Memory B cell (primary cell): ENCODE results near the gene GTPBP4.
"Not testable (repeated sequence)": the region's sequence is repeated elsewhere in the genome, so short reads cannot be mapped to it uniquely, and the experiment has no call there.

ENCODE experiments used
- ATAC-seq: fragments of 150-1000 bp; cut with Tn5 transposase; 2 replicates; pipeline ENCODE4 v1.10.0; 2021; ENCODE audit warnings: low read depth, mild to moderate bottlenecking, moderate library complexity
- DNase-seq, 2 donors: peaks; one replicate each; pipeline ENCODE4 v3.0.0; 2022; ENCODE audit warnings: low spot score in 2 of 2
- H3K27ac Mint-ChIP-seq: one replicate; pipeline ENCODE4 v1.8.0; 2022; ENCODE audit warnings: mild to moderate bottlenecking, moderate library complexity, mixed read lengths
- H3K27me3 Mint-ChIP-seq: one replicate; pipeline ENCODE4 v1.8.0; 2022; ENCODE audit warnings: mixed read lengths
- H3K36me3 Mint-ChIP-seq: one replicate; pipeline ENCODE4 v1.8.0; 2022; ENCODE audit warnings: mild to moderate bottlenecking, mixed read lengths
- H3K4me1 Mint-ChIP-seq: one replicate; pipeline ENCODE4 v1.8.0; 2022; ENCODE audit warnings: mixed read lengths
- H3K4me3 Mint-ChIP-seq: one replicate; pipeline ENCODE4 v1.8.0; 2022; ENCODE audit warnings: mild to moderate bottlenecking, moderate library complexity, mixed read lengths
- H3K9me3 Mint-ChIP-seq: one replicate; pipeline ENCODE4 v1.8.0; 2022; ENCODE audit warnings: mixed read lengths

Gene GTPBP4

DNA sequence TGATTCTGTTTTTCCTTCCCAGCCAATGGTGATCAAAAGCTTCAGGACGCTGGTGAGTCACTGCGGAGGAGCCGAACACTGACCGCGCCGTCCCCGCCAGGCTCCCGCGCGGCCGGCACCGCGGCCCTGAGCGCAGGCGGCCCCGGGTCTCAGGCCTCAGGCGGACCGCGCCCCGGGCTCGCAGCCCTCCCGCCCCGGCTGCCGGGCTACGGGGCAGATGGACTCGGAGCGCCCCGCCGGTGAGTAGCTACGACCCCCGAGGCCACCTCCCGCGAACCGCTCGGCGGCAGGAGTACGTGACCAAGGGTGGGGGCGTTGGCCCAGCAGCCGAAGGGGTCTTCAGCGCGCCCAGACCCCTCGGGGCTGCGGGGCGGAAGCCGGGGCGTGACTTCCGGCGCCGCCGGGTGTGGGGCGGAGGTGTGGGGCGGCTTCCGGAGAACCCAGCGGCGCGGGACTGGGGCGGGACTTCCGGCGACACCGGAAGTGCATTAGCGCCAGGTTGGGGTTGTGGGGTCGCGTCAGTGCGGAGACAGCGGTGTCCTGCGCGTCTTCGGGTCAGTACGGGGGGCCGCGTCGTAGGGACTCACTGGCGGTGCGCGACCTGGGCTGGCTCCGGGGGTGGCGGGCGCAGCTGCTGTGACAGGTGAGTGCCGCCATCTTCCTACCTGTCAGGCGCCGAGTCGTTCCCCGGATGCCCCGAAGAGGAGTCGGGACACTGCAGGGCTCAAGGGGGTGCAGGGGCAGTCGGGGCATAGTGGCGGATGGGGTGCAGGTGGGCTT, 68.3 kb downstream of the GTPBP4 start, which contains the start of gene WDR37:
TSS of gene WDR37 (plus strand) at position 60 of the 780 bp plus-strand sequence. CDS start 15,771 bp downstream, outside the sequence.
- DNase-seq (peak; percentile 82 to 94), ATAC-seq (peak; percentile 94)
- peaks cover 41% of the 10 kb centered on the region for H3K4me1 Mint-ChIP-seq
- H3K9me3 Mint-ChIP-seq: no peaks in the 10 kb centered on the region
- peak within 1 kb of the TSS; percentile 89 for H3K27ac Mint-ChIP-seq
- H3K36me3 Mint-ChIP-seq: peaks cover 11% of the 10 kb centered on the region
- H3K4me3 Mint-ChIP-seq: peak within 1 kb of the TSS; percentile 98
- no peaks in the 10 kb centered on the region for H3K27me3 Mint-ChIP-seq

DNA sequence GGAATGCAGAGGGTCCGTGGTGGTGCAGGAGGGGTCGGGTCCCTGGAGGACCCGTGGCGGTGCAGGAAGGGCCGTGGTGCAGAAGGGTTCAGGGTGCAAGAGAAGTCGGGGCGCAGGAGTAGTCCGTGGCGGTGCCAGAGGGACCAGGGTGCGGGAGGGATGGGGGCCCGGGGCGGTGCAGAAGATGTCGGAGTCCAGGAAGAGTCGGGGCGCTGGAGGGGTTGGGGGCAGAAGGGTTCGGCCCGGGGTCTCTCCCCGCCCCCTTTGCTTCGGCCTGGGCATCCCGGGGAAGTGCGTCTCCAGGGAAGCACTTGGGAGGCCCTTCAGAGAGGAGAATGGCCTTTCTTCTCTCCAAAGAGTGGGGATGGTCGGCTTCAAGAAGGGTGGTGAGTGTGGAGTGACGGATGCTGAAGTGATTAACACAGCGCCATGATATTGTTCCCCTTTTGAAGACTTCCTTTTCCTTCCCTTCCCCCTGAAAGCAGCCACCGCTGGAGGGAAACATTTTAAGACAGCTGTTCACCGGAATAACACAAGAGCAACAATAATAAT, 68.9 kb downstream of the GTPBP4 start:
- DNase-seq (no peak), ATAC-seq (peak; percentile 21)
- Mint-ChIP-seq H3K27me3 (no peaks in the 10 kb centered on the region), H3K27ac (peak overlapping the region; percentile 89), H3K4me1 (peaks cover 44% of the 10 kb centered on the region), H3K36me3 (peaks cover 15% of the 10 kb centered on the region), H3K4me3 (peak overlapping the region; percentile 98), H3K9me3 (no peaks in the 10 kb centered on the region)

DNA sequence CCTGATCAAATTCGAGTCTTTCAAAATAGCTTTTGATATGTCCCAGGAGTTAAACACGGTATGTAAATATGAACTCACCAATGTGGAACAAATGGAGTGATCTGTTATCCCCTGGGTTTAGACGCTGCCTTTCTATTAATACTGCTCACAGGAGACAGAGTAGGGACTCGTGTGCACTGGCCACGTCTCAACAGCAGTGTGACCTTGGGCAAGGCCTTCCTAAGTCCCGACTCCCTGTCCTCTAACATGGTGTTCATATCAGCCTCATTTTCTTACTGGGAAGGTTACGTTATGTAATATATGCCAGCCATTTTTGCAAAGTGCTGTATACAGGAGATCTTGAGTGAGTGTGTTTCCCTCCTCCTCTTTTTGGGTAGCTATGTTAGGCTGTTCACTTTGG, 69.8 kb downstream of the GTPBP4 start:
- Mint-ChIP-seq H3K27me3 (no peaks in the 10 kb centered on the region), H3K9me3 (no peaks in the 10 kb centered on the region), H3K4me1 (peaks cover 41% of the 10 kb centered on the region), H3K4me3 (peak overlapping the region; percentile 98), H3K36me3 (peaks cover 12% of the 10 kb centered on the region), H3K27ac (peak overlapping the region; percentile 89)
- ATAC-seq (no peak), DNase-seq (no peak)

DNA sequence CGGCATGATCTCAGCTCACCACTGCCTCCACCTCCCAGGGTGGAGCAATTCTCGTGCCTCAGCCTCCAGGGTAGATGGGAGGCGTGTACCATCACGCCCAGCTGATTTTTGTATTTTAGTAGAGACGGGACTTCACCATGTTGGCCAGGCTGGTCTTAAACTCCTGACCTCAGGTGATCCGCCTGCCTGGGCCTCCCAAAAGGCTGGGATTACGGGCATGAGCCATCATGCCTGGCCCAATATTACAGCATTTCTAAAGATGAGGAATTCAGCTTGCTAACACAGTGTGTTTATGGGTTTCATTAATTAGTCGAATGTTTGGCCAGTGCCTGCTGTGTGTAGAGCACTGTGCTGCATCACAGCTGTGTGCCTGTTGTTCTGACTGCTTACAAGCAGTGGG, 71.7 kb downstream of the GTPBP4 start:
- Mint-ChIP-seq H3K27ac (no peak overlapping the region), H3K27me3 (no peaks in the 10 kb centered on the region), H3K9me3 (no peaks in the 10 kb centered on the region), H3K4me3 (no peak overlapping the region), H3K36me3 (peaks cover 14% of the 10 kb centered on the region), H3K4me1 (peaks cover 34% of the 10 kb centered on the region)
- DNase-seq (no peak), ATAC-seq (no peak)

DNA sequence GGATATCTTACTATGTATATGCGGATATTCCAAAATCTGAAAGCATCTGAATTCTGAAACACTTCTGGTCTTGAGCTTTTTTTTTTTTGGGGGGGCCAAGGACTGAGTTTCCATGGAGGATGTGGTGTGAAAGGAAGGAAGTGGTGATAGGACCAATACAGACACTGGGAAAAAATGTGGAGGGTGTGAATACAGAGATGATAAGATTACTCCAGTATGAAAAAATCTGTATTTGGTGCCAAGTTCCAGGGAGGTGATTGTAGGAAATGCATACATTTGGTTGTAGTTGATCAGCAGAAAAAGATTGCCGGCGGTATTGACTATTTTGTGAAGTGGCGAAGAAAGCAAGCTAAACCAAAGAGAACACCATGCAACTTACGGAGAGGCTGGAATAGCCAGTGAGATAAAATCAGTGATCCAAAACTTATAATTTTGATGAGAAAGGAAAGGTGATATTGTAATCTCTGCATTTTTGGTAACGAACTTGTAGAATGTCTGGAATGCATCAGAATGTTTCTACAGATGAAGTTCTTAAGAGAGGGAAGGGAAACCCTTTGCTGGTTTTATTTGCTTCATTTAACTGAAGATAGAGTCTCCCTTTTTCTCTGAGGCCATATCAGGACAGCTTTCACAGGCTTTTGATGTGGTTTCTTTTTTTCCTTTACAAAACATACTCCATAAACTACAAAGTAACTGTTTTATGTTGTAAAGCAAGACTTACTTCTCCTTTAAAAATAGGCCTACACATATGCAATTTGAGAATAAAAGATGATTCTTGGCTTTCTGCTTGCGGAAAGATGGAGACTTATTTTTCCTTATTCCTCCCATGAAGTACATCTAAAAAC, 73.9 kb downstream of the GTPBP4 start:
- H3K36me3 Mint-ChIP-seq: peaks cover 18% of the 10 kb centered on the region
- DNase-seq: no peak
- ATAC-seq: no peak
- peak overlapping the region; percentile 53 for H3K27ac Mint-ChIP-seq
- no peaks in the 10 kb centered on the region for H3K9me3 Mint-ChIP-seq
- H3K4me3 Mint-ChIP-seq: no peak overlapping the region
- peaks cover 31% of the 10 kb centered on the region for H3K4me1 Mint-ChIP-seq
- no peaks in the 10 kb centered on the region for H3K27me3 Mint-ChIP-seq

DNA sequence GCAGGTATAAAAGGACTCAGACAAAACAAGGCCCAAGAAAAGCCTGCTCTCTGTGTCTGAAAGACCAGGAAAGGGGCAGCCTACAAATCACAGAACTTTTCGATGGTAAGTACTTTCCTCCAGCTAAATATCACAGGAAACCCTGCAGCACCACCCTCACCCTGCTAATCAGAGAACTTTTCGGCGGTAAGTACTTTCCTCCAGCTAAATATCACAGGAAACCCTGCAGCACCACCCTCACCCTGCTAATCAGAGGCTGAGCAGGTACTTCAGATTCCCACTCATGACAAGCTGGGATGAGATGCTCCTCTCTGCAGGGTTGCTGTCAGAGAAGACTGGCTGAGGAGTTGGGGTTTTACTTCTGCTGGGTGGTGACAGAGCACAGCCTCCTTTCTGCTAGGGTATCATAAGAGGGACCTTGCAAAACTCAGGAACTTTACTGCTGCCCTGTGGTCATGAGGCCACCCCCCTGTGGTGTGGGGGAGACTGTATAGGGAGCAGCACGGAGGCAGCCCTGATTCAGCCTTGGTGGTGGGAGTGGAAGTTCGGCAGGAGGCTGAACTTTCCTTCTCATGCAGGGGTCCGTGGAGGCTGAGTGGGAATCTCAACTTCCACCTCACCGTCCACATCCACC, 75.1 kb downstream of the GTPBP4 start:
- Mint-ChIP-seq H3K27me3 (no peaks in the 10 kb centered on the region), H3K36me3 (peaks cover 18% of the 10 kb centered on the region), H3K27ac (no peak overlapping the region), H3K4me3 (no peak overlapping the region), H3K9me3 (no peaks in the 10 kb centered on the region), H3K4me1 (peaks cover 28% of the 10 kb centered on the region)
- ATAC-seq (no peak), DNase-seq (no peak)

DNA sequence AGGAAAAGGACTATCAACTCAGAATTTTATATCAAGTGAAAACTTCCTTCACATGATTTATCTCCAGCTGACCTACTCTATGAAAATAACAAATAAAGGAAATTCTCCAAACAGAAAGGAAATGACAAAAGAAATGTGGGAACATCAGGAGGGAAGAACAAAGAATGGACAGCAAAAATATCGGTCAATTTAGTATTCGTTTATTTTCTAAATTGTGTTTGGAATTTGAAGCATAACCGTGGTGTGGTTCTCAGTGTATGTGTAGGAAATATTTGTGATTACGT, 76.7 kb downstream of the GTPBP4 start:
- peaks cover 35% of the 10 kb centered on the region for H3K4me1 Mint-ChIP-seq
- H3K36me3 Mint-ChIP-seq: peaks cover 16% of the 10 kb centered on the region
- no peak overlapping the region for H3K4me3 Mint-ChIP-seq
- H3K27ac Mint-ChIP-seq: no peak overlapping the region
- no peak for DNase-seq
- no peak for ATAC-seq
- H3K27me3 Mint-ChIP-seq: no peaks in the 10 kb centered on the region
- no peaks in the 10 kb centered on the region for H3K9me3 Mint-ChIP-seq

DNA sequence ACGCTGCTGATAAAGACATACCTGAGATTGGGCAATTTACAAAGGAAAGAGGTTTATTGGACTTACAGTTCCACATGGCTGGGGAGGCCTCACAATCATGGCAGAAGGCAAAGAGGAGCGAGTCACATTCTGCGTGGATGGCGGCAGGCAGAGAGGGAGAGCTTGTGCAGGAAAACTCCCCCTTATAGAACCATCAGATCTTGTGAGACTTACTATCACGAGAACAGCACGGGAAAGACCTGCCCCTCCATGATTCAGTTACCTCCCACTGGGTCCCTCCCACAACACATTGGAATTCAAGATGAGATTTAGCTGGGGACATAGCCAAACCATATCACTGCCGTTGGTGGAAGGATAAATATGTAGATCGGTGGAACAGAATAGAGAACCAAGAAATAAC, 78.5 kb downstream of the GTPBP4 start:
- not testable (repeated sequence) for H3K4me3 Mint-ChIP-seq, H3K27me3 Mint-ChIP-seq, ATAC-seq, DNase-seq, H3K9me3 Mint-ChIP-seq, H3K27ac Mint-ChIP-seq
- Mint-ChIP-seq H3K36me3 (peaks cover 15% of the 10 kb centered on the region), H3K4me1 (peaks cover 35% of the 10 kb centered on the region)

DNA sequence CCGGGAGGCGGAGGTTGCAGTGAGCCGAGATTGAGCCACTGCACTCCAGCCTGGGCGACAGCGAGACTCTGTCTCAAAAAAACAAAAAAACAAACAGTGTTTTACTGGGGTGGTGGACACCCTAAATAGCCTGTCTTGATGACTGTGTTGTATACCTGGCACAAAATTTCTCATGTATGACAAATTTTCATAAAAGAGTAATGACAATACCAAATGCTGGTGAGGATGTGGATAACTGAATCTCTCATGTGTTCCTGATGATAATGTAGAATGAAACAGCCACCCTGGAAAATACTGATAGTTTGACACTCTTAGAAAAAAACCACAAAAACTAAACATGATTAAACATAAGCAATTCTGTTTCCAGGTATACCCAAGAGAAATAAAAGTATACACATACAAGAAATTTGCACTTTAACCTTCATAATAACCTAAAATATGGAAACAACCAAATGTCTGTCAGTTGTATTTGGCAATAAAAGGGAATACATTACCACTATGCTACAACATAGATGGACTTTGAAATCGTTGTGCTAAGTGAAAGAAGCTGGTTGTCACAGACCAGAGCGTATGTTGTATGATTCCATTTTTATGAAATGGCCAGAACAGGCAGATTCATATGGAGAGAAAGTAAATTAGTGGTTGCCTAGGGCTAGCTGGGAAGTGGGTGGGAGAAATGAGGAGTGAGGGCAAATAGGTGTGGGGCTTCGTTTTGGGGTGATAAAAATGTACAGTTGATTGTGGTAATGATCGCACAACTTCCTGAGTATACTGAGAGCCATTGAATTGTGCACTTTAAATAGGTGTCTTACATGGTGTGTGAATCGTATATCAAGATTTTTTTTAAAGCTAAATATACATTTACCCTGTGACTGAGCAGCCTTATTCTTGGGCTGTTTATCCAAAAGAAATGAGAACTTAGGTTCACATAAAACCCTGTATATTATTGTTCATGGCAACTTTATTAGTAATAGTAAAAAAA, 80.4 kb downstream of the GTPBP4 start:
- ATAC-seq: no peak
- peaks cover 33% of the 10 kb centered on the region for H3K4me1 Mint-ChIP-seq
- H3K9me3 Mint-ChIP-seq: no peaks in the 10 kb centered on the region
- peaks cover 13% of the 10 kb centered on the region for H3K36me3 Mint-ChIP-seq
- no peak for DNase-seq
- H3K4me3 Mint-ChIP-seq: no peak overlapping the region
- no peaks in the 10 kb centered on the region for H3K27me3 Mint-ChIP-seq
- H3K27ac Mint-ChIP-seq: no peak overlapping the region
